GM23338 (cell line): ENCODE data around the gene RASL10B.

Experiments
- EZH2 ChIP-seq: fragments of 200-600 bp; sonication (generic); IDR thresholded peaks from one replicate; pipeline ENCODE4 v1.8.0; 2017; ENCODE audit warnings: antibody characterized with exemption, mild to moderate bottlenecking, low read depth; ENCODE audit not compliant: unreplicated experiment
- ZNF114 ChIP-seq: fragments of 250-450 bp; sonication (Bioruptor Pico); IDR thresholded peaks from 2 replicates; pipeline ENCODE4 v1.5.0; 2020; ENCODE audit warnings: mild to moderate bottlenecking, moderate library complexity
- TF ChIP-seq, protein P1 (sequence below), 2 experiments: fragments of 200-600 bp in 1 of 2; sonication (generic) in 1 of 2; conservative IDR thresholded peaks; 2 replicates each; pipeline versions ENCODE4 v1.5.1 to v1.6.1; 2016 to 2017; ENCODE audit warnings: antibody characterized with exemption in 2 of 2, low read depth in 2 of 2, mild to moderate bottlenecking in 2 of 2, moderate library complexity in 1 of 2
- TF ChIP-seq, protein P2 (sequence below): IDR thresholded peaks from one replicate; pipeline ENCODE4 v1.6.1; 2018; ENCODE audit warnings: antibody characterized with exemption; ENCODE audit not compliant: unreplicated experiment

DNA sequence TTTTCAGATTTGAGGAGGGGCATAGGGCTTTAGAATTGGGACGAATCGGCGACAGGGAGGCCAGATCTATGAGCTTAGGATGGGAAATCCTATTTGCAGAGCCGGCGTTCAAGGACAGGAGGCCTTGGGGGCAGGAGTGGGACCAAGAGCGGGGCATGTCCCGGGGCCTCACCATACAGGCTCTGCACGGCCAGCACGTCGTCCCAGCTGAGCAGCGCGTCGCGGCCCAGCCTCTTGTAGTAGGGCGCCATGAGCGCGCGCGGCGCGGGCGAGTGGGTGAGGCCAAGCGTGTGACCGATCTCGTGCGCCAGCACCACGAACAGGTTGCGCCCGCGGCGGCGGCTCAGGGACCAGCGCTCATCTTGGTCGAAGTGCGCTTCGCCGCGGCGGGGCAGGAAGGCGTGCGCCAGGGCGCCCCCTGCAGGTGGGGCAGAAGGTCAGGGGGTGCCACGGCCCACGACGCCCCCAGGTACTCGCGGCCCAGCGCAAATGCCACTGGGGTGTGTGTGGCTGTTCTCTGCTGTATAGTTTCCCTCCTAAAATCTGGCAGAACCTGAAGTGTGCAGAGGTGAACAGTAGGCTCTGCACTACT is 38.6 kb downstream of the RASL10B start:
- TF ChIP-seq, protein P1, sequence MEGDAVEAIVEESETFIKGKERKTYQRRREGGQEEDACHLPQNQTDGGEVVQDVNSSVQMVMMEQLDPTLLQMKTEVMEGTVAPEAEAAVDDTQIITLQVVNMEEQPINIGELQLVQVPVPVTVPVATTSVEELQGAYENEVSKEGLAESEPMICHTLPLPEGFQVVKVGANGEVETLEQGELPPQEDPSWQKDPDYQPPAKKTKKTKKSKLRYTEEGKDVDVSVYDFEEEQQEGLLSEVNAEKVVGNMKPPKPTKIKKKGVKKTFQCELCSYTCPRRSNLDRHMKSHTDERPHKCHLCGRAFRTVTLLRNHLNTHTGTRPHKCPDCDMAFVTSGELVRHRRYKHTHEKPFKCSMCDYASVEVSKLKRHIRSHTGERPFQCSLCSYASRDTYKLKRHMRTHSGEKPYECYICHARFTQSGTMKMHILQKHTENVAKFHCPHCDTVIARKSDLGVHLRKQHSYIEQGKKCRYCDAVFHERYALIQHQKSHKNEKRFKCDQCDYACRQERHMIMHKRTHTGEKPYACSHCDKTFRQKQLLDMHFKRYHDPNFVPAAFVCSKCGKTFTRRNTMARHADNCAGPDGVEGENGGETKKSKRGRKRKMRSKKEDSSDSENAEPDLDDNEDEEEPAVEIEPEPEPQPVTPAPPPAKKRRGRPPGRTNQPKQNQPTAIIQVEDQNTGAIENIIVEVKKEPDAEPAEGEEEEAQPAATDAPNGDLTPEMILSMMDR (conservative IDR thresholded peaks at IDR 0.05; ENCODE audit: low read depth in 2 of 2): peak; percentile 48 to 53
- TF ChIP-seq, protein P2, sequence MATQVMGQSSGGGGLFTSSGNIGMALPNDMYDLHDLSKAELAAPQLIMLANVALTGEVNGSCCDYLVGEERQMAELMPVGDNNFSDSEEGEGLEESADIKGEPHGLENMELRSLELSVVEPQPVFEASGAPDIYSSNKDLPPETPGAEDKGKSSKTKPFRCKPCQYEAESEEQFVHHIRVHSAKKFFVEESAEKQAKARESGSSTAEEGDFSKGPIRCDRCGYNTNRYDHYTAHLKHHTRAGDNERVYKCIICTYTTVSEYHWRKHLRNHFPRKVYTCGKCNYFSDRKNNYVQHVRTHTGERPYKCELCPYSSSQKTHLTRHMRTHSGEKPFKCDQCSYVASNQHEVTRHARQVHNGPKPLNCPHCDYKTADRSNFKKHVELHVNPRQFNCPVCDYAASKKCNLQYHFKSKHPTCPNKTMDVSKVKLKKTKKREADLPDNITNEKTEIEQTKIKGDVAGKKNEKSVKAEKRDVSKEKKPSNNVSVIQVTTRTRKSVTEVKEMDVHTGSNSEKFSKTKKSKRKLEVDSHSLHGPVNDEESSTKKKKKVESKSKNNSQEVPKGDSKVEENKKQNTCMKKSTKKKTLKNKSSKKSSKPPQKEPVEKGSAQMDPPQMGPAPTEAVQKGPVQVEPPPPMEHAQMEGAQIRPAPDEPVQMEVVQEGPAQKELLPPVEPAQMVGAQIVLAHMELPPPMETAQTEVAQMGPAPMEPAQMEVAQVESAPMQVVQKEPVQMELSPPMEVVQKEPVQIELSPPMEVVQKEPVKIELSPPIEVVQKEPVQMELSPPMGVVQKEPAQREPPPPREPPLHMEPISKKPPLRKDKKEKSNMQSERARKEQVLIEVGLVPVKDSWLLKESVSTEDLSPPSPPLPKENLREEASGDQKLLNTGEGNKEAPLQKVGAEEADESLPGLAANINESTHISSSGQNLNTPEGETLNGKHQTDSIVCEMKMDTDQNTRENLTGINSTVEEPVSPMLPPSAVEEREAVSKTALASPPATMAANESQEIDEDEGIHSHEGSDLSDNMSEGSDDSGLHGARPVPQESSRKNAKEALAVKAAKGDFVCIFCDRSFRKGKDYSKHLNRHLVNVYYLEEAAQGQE: no peak
- TF ChIP-seq EZH2: no peak
- TF ChIP-seq ZNF114: no peak
